GM23338 (cell line): Measurements from ENCODE around the gene STIM2. TPM values are rescaled to one million over a fixed set of nuclear protein-coding genes. Genes with fewer than 3 reads are reported as not detected.

Source experiments
- ATAC-seq: fragments of 200-7000 bp; cut with Tn5 transposase; 3 replicates; pipeline ENCODE4 v1.9.1; 2020
- DNase-seq: peaks from one replicate; pipeline ENCODE4 v3.0.0-alpha.2; 2015; ENCODE audit warnings: low spot score
- H2AFZ ChIP-seq: fragments of 200-600 bp; sonication (generic); 2 replicates; pipeline ENCODE4 v1.8.0; 2016; ENCODE audit warnings: antibody characterized with exemption, mild to moderate bottlenecking, moderate library complexity
- H3F3A ChIP-seq: fragments of 200-600 bp; sonication (generic); replicated peaks from 2 replicates; pipeline ENCODE4 v1.8.0; 2017; ENCODE audit warnings: antibody characterized with exemption, mixed run types, low read depth
- H3K27ac ChIP-seq: fragments of 200-600 bp; sonication (generic); 2 replicates; pipeline ENCODE4 v1.6.1; 2016; ENCODE audit warnings: low read depth
- H3K27me3 ChIP-seq: fragments of 200-600 bp; sonication (generic); 2 replicates; pipeline ENCODE4 v1.8.0; 2016; ENCODE audit warnings: mild to moderate bottlenecking, mixed run types, moderate library complexity; ENCODE audit not compliant: insufficient read depth
- H3K36me3 ChIP-seq: fragments of 200-600 bp; sonication (generic); 2 replicates; pipeline ENCODE4 v1.8.0; 2016; ENCODE audit warnings: mild to moderate bottlenecking; ENCODE audit not compliant: insufficient read depth
- H3K4me1 ChIP-seq: fragments of 200-600 bp; sonication (generic); 2 replicates; pipeline ENCODE4 v1.8.0; 2016; ENCODE audit warnings: mild to moderate bottlenecking, moderate library complexity; ENCODE audit not compliant: insufficient read depth
- H3K4me2 ChIP-seq: fragments of 200-600 bp; sonication (generic); 2 replicates; pipeline ENCODE4 v1.7.1; 2017; ENCODE audit warnings: mixed run types
- H3K4me3 ChIP-seq: fragments of 200-600 bp; sonication (generic); 2 replicates; pipeline ENCODE4 v1.6.1; 2016; ENCODE audit warnings: mixed run types
- H3K79me2 ChIP-seq: fragments of 200-600 bp; sonication (generic); replicated peaks from 2 replicates; pipeline ENCODE4 v1.8.0; 2017; ENCODE audit warnings: mild to moderate bottlenecking; ENCODE audit not compliant: insufficient read depth
- H3K9me2 ChIP-seq: fragments of 200-600 bp; sonication (generic); 2 replicates; pipeline ENCODE4 v1.8.0; 2017; ENCODE audit not compliant: insufficient read depth
- H4K20me1 ChIP-seq: fragments of 200-600 bp; sonication (generic); replicated peaks from 2 replicates; pipeline ENCODE4 v1.8.0; 2017; ENCODE audit warnings: mild to moderate bottlenecking; ENCODE audit not compliant: insufficient read depth
- H3K27ac Mint-ChIP-seq: 2 replicates; pipeline ENCODE4 v1.8.0; 2020; ENCODE audit warnings: inconsistent platforms, mild to moderate bottlenecking, moderate library complexity, mixed read lengths
- H3K27me3 Mint-ChIP-seq: 3 replicates; pipeline ENCODE4 v1.8.0; 2022; ENCODE audit warnings: low read depth, mild to moderate bottlenecking, moderate library complexity, mixed read lengths, inconsistent platforms; ENCODE audit not compliant: insufficient read depth, poor library complexity
- H3K36me3 Mint-ChIP-seq: 3 replicates; pipeline ENCODE4 v1.8.0; 2021; ENCODE audit warnings: low read depth, mild to moderate bottlenecking, inconsistent platforms, moderate library complexity, mixed read lengths
- H3K4me1 Mint-ChIP-seq: 3 replicates; pipeline ENCODE4 v1.8.0; 2020; ENCODE audit warnings: mild to moderate bottlenecking, inconsistent platforms, mixed read lengths
- H3K4me3 Mint-ChIP-seq: 3 replicates; pipeline ENCODE4 v1.8.0; 2021; ENCODE audit warnings: moderate library complexity, mild to moderate bottlenecking, inconsistent platforms, mixed read lengths
- H3K9me3 Mint-ChIP-seq: 3 replicates; pipeline ENCODE4 v1.8.0; 2020; ENCODE audit warnings: moderate library complexity, mild to moderate bottlenecking, inconsistent platforms, mixed read lengths
- CREB1 ChIP-seq: fragments of 250-450 bp; sonication (Bioruptor Pico); IDR thresholded peaks from 2 replicates; pipeline ENCODE4 v1.5.0; 2020; ENCODE audit warnings: low read depth, mild to moderate bottlenecking, moderate library complexity
- EZH2 ChIP-seq: fragments of 200-600 bp; sonication (generic); IDR thresholded peaks from one replicate; pipeline ENCODE4 v1.8.0; 2017; ENCODE audit warnings: antibody characterized with exemption, mild to moderate bottlenecking, low read depth; ENCODE audit not compliant: unreplicated experiment
- JUNB ChIP-seq: IDR thresholded peaks from one replicate; pipeline ENCODE4 v1.6.1; 2016; ENCODE audit warnings: antibody characterized with exemption; ENCODE audit not compliant: unreplicated experiment
- POLR2AphosphoS5 ChIP-seq: IDR thresholded peaks from 2 replicates; pipeline ENCODE4 v1.6.1; 2016; ENCODE audit warnings: antibody characterized with exemption, low read depth
- REST ChIP-seq: IDR thresholded peaks from one replicate; pipeline ENCODE4 v1.6.1; 2018; ENCODE audit warnings: antibody characterized with exemption; ENCODE audit not compliant: unreplicated experiment
- STAT1 ChIP-seq: IDR thresholded peaks from one replicate; pipeline ENCODE4 v1.6.1; 2016; ENCODE audit warnings: antibody characterized with exemption; ENCODE audit not compliant: unreplicated experiment
- ZNF114 ChIP-seq: fragments of 250-450 bp; sonication (Bioruptor Pico); IDR thresholded peaks from 2 replicates; pipeline ENCODE4 v1.5.0; 2020; ENCODE audit warnings: mild to moderate bottlenecking, moderate library complexity
- ZNF331 ChIP-seq: fragments of 250-450 bp; sonication (Bioruptor Pico); IDR thresholded peaks from 2 replicates; pipeline ENCODE4 v1.5.0; 2020; ENCODE audit warnings: low read depth, mild to moderate bottlenecking, moderate library complexity
- polyA plus RNA-seq: library from polyadenylated mRNA; unstranded; fragments of >200 nt; fragmentation: Nextera tagmentation; extraction: Ambion mirVana; gene quantifications from 2 replicates; pipeline ENCODE4 v1.2.1, GENCODE V29; 2016
- total RNA-seq: library from RNA; depleted of rRNA; stranded (reverse); fragments of >200 nt; shearing (Covaris generic); gene quantifications from 2 replicates; pipeline ENCODE4 v1.2.3, GENCODE V29; 2014
- TF ChIP-seq, protein P1 (sequence below): IDR thresholded peaks from 2 replicates; pipeline ENCODE4 v1.6.1; 2016; ENCODE audit warnings: antibody characterized with exemption
- TF ChIP-seq, protein P2 (sequence below), 2 experiments: fragments of 200-600 bp in 1 of 2; sonication (generic) in 1 of 2; conservative IDR thresholded peaks; 2 replicates each; pipeline versions ENCODE4 v1.5.1 to v1.6.1; 2016 to 2017; ENCODE audit warnings: antibody characterized with exemption in 2 of 2, low read depth in 2 of 2, mild to moderate bottlenecking in 2 of 2, moderate library complexity in 1 of 2

Gene STIM2
- total and polyA plus RNA-seq, 2 experiments from 2014 or later = 13.1 to 17.8 TPM

- Mint-ChIP-seq H3K4me1 (peaks cover 10% of the 10 kb centered on the region), H3K27ac (no peak overlapping the region), H3K9me3 (no peaks in the 10 kb centered on the region), H3K27me3 (peaks cover 3% of the 10 kb centered on the region), H3K4me3 (no peak overlapping the region), H3K36me3 (no peaks in the 10 kb centered on the region)
- H3F3A ChIP-seq = no peaks in the 10 kb centered on the region
- H3K79me2 ChIP-seq = no peaks in the 10 kb centered on the region
- no peaks in the 10 kb centered on the region; the same call in 1 of the 2 replicates for H3K4me1 ChIP-seq
- no peaks in the 10 kb centered on the region for H4K20me1 ChIP-seq
- no peaks in the 10 kb centered on the region for H3K27me3 ChIP-seq
- 0 out of 2 replicates have a peak, but pooled peaks cover 9% of the 10 kb centered on the region for H3K9me2 ChIP-seq
- H3K27ac ChIP-seq = no peak overlapping the region
- no peak overlapping the region for H2AFZ ChIP-seq
- ATAC-seq (no peak), DNase-seq (no peak)
- no peaks in the 10 kb centered on the region for H3K36me3 ChIP-seq
- H3K4me3 ChIP-seq = no peak overlapping the region
- H3K4me2 ChIP-seq = no peak overlapping the region
- TF ChIP-seq JUNB = no peak
- no peak for TF ChIP-seq STAT1
These were observed 21.6 kb upstream of the STIM2 start for GRCh38 chr4:26839016-26839415.

DNA sequence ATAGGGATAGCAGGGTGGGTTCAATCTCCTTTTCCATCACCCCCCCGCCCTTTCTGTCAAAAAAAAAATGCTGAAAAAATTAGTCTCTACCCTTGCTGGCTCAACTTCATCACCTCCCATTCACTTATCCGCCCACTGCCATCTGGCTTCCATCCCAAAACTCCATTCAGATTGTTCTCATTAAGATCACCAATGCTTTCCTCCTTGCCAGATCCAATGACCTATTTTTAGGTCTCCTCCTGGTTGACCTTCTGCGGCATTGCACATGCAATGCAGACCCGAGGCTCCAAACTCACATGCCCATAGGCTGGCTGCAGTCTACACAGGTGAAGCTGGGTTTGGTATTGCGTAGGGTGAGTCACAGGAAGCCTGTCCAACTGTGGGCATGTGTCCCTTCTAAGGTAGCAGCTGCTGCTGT lies 21.1 kb upstream of the STIM2 start:
- H3K27ac Mint-ChIP-seq = no peak overlapping the region
- TF ChIP-seq ZNF331 (CRISPR knock-in tag) (no peak), REST (no peak), CREB1 (CRISPR knock-in tag) (no peak), POLR2AphosphoS5 (no peak), EZH2 (no peak), ZNF114 (no peak)
- TF ChIP-seq, protein P1, sequence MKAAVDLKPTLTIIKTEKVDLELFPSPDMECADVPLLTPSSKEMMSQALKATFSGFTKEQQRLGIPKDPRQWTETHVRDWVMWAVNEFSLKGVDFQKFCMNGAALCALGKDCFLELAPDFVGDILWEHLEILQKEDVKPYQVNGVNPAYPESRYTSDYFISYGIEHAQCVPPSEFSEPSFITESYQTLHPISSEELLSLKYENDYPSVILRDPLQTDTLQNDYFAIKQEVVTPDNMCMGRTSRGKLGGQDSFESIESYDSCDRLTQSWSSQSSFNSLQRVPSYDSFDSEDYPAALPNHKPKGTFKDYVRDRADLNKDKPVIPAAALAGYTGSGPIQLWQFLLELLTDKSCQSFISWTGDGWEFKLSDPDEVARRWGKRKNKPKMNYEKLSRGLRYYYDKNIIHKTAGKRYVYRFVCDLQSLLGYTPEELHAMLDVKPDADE = no peak
- TF ChIP-seq, protein P2, sequence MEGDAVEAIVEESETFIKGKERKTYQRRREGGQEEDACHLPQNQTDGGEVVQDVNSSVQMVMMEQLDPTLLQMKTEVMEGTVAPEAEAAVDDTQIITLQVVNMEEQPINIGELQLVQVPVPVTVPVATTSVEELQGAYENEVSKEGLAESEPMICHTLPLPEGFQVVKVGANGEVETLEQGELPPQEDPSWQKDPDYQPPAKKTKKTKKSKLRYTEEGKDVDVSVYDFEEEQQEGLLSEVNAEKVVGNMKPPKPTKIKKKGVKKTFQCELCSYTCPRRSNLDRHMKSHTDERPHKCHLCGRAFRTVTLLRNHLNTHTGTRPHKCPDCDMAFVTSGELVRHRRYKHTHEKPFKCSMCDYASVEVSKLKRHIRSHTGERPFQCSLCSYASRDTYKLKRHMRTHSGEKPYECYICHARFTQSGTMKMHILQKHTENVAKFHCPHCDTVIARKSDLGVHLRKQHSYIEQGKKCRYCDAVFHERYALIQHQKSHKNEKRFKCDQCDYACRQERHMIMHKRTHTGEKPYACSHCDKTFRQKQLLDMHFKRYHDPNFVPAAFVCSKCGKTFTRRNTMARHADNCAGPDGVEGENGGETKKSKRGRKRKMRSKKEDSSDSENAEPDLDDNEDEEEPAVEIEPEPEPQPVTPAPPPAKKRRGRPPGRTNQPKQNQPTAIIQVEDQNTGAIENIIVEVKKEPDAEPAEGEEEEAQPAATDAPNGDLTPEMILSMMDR (conservative IDR thresholded peaks at IDR 0.05; ENCODE audit: low read depth in 2 of 2) = no peak
- Histone ChIP-seq H3K4me3 (no peak overlapping the region), H3F3A (no peaks in the 10 kb centered on the region), H3K27ac (no peak overlapping the region), H3K36me3 (no peaks in the 10 kb centered on the region), H2AFZ (peak overlapping the region; percentile 38; the same call in 1 of the 2 replicates), H3K4me1 (no peaks in the 10 kb centered on the region; the same call in 1 of the 2 replicates), H4K20me1 (no peaks in the 10 kb centered on the region), H3K4me2 (no peak overlapping the region), H3K9me2 (0 out of 2 replicates have a peak, but pooled peaks cover 9% of the 10 kb centered on the region), H3K27me3 (no peaks in the 10 kb centered on the region), H3K79me2 (no peaks in the 10 kb centered on the region)
- H3K4me1 Mint-ChIP-seq = peaks cover 10% of the 10 kb centered on the region
- no peaks in the 10 kb centered on the region for H3K36me3 Mint-ChIP-seq
- DNase-seq = no peak
- H3K4me3 Mint-ChIP-seq = no peak overlapping the region
- no peak for ATAC-seq
- no peaks in the 10 kb centered on the region for H3K9me3 Mint-ChIP-seq
- peaks cover 3% of the 10 kb centered on the region for H3K27me3 Mint-ChIP-seq
